Heart right ventricle (tissue), 16 donors: ENCODE results near the gene CCDC142. TPM values are rescaled to one million over a fixed set of nuclear protein-coding genes. Genes with fewer than 3 reads are reported as not detected.
"Not testable (repeated sequence)": the region's sequence is repeated elsewhere in the genome, so short reads cannot be mapped to it uniquely, and the experiment has no call there.

Experiments used
- ATAC-seq, 8 donors: fragments of 200-7000 bp; cut with Tn5 transposase; one replicate each; pipeline ENCODE4 v1.9.1; 2020; ENCODE audit warnings: mild to moderate bottlenecking in 8 of 8, moderate library complexity in 8 of 8, moderate number of reproducible peaks in 1 of 8
- DNase-seq, 2 donors: peaks; one replicate each; pipeline ENCODE4 v3.0.0-alpha.2; 2020
- H3K27ac ChIP-seq, 10 donors: fragments of 200-600 bp; sonication (generic) in 2 of 10; one replicate each; pipeline versions ENCODE4 v1.5.0 to v1.8.0; 2020 to 2022; ENCODE audit warnings: mild to moderate bottlenecking in 3 of 10
- H3K27me3 ChIP-seq, 7 donors: fragments of 200-600 bp; one replicate each; pipeline ENCODE4 v1.8.0; 2021 to 2022; ENCODE audit warnings: mild to moderate bottlenecking in 2 of 7
- H3K36me3 ChIP-seq, 9 donors: fragments of 200-600 bp; sonication (generic) in 1 of 9; one replicate each; pipeline versions ENCODE4 v1.5.0 to v1.8.0; 2020 to 2022; ENCODE audit warnings: mild to moderate bottlenecking in 2 of 9
- H3K4me1 ChIP-seq, 9 donors: fragments of 200-600 bp; sonication (generic) in 1 of 9; one replicate each; pipeline versions ENCODE4 v1.5.0 to v1.8.0; 2020 to 2022; ENCODE audit warnings: mild to moderate bottlenecking in 4 of 9
- H3K4me3 ChIP-seq, 10 donors: fragments of 200-600 bp; sonication (generic) in 2 of 10; one replicate each; pipeline versions ENCODE4 v1.5.0 to v1.8.0; 2020 to 2022; ENCODE audit warnings: mild to moderate bottlenecking in 7 of 10, moderate library complexity in 2 of 10
- H3K9me3 ChIP-seq, 11 donors: fragments of 200-600 bp in 10 of 11; sonication (generic) in 2 of 11; one replicate each; pipeline versions ENCODE4 v1.5.0 to v1.8.0; 2013 to 2022; ENCODE audit warnings: mild to moderate bottlenecking in 2 of 11, control low read depth in 1 of 11, moderate library complexity in 1 of 11
- WGBS, 2 donors: extraction: QIAGEN DNeasy Blood & Tissue Kit; methylation state at CpG; one replicate each; pipeline ENCODE4 v1.1.7; 2013; ENCODE audit warnings: inconsistent platforms in 1 of 2; 5-methylcytosine and 5-hydroxymethylcytosine counted together
- intact Hi-C, 10 donors: fragments of 100-400 bp; cut with DNase I; formaldehyde crosslinking; loops; one replicate each; pipeline versions ENCODE4 v1.11.1 to v1.14.2; 2022
- polyA plus RNA-seq, 2 donors: library from polyadenylated mRNA; stranded (reverse); fragments of 200-250 nt; gene quantifications; one replicate each; pipeline ENCODE4 v1.2.3, GENCODE V29; 2013
- total RNA-seq, 10 donors: library from RNA; stranded (reverse); fragmentation: NEBNext Ultra II Directional in 3 of 10; extraction: Animal tissue kit (Norgen Biotek cat#: 25700) in 3 of 10; gene quantifications; one replicate each; pipeline versions ENCODE4 v1.2.1 to v1.2.4, GENCODE V29; 2021 to 2023
- TF ChIP-seq, protein P1 (sequence below), 9 donors: fragments of 200-600 bp; sonication (generic) in 2 of 9; IDR thresholded peaks; one replicate each; pipeline versions ENCODE4 v1.5.0 to v1.8.0; 2021 to 2022; ENCODE audit warnings: antibody characterized with exemption in 9 of 9, mild to moderate bottlenecking in 5 of 9, moderate library complexity in 1 of 9
- donor health status: Arrhythmogenic right ventricular cardiomyopathy.
- donor health status: ischemic (EF 13 %, LVEDD 7.1; RV severe dilation, severe dysfunction).
- donor health status: healthy with polysubstance abuse.
- donor health status: DM: no; HTN: yes; CAD: no.
- donor health status: DM: no; HTN: no; CAD: no.
- donor health status: ischemic (EF 25% LVEDD 6.9; RV normal size, moderate dysfunction).
- donor health status: ischemic (EF 25% LVEDD 5.7; RV mildly dilated, moderate dysfunction).
- donor health status: healthy.
- donor health status: DM: yes; HTN: yes; CAD: no.
- donor health status: Ischemic cardiomyopathy.
- donor health status: ischemic (EF 35%, LVEDD 5.7; RV mildly dilated, moderate dysfunction).
- donor health status: nonischemic (EF 11% LVEDD 7.7; RV severe dilation, severe dysfunction).
- donor health status: DM: yes; HTN: yes; CAD: no.
- donor health status: PGD.
- donor health status: ischemic (EF 29% LVEDD 5.4; RV normal size, mild dysfunction).
- donor health status: nonischemic (EF 23%, LVEDD 6.1; RV moderate dilation, normal function).

CCDC142 gene
- total and polyA plus RNA-seq, 12 donors, result 2.3 to 13.2 (median 5.5) TPM

DNA sequence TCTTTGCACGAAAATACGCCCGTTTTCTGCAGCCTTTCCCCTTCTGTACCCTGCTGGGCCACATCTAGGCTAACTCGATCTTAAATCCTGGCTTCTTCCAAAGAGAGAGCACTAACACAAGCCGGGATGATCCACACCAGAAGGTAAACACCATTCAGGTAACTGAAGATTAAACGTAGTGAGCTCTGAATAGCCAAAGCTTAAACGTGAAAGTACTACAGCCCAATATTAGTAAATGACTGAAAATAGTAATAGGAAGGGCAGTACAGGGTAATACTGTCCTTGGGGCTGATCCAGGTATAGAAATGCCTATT lies 9.9 kb downstream of the CCDC142 start:
- H3K27me3 ChIP-seq, result no peaks in the 10 kb centered on the region
- WGBS, 2 donors, result 16% methylated on average over 7 of the region's 7 CpGs
- intact Hi-C loops, result loop anchor here in 2 of 10 donors (1.0 to 5.0 kb wide), 3 partner anchors 15 to 56 kb away; partner anchors contain the start of genes INO80B (in 1 of the 2) and WBP1 (in 1 of the 2)
- H3K9me3 ChIP-seq, result no peaks in the 10 kb centered on the region
- H3K36me3 ChIP-seq, result peaks cover 0 to 48% (median 13%) of the 10 kb centered on the region in 9 donors
- TF ChIP-seq, protein P1, sequence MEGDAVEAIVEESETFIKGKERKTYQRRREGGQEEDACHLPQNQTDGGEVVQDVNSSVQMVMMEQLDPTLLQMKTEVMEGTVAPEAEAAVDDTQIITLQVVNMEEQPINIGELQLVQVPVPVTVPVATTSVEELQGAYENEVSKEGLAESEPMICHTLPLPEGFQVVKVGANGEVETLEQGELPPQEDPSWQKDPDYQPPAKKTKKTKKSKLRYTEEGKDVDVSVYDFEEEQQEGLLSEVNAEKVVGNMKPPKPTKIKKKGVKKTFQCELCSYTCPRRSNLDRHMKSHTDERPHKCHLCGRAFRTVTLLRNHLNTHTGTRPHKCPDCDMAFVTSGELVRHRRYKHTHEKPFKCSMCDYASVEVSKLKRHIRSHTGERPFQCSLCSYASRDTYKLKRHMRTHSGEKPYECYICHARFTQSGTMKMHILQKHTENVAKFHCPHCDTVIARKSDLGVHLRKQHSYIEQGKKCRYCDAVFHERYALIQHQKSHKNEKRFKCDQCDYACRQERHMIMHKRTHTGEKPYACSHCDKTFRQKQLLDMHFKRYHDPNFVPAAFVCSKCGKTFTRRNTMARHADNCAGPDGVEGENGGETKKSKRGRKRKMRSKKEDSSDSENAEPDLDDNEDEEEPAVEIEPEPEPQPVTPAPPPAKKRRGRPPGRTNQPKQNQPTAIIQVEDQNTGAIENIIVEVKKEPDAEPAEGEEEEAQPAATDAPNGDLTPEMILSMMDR (IDR thresholded peaks at IDR 0.05), result no peak
- H3K27ac ChIP-seq, result peak overlapping the region; percentile 50 to 95 (median 88)
- peaks cover 5 to 39% (median 25%) of the 10 kb centered on the region in 9 donors for H3K4me1 ChIP-seq
- ATAC-seq (peak in 5 of 8 donors; percentile 1 to 23 (median 13)), DNase-seq (no peak)
- peak overlapping the region; percentile 46 to 87 (median 80) for H3K4me3 ChIP-seq

DNA sequence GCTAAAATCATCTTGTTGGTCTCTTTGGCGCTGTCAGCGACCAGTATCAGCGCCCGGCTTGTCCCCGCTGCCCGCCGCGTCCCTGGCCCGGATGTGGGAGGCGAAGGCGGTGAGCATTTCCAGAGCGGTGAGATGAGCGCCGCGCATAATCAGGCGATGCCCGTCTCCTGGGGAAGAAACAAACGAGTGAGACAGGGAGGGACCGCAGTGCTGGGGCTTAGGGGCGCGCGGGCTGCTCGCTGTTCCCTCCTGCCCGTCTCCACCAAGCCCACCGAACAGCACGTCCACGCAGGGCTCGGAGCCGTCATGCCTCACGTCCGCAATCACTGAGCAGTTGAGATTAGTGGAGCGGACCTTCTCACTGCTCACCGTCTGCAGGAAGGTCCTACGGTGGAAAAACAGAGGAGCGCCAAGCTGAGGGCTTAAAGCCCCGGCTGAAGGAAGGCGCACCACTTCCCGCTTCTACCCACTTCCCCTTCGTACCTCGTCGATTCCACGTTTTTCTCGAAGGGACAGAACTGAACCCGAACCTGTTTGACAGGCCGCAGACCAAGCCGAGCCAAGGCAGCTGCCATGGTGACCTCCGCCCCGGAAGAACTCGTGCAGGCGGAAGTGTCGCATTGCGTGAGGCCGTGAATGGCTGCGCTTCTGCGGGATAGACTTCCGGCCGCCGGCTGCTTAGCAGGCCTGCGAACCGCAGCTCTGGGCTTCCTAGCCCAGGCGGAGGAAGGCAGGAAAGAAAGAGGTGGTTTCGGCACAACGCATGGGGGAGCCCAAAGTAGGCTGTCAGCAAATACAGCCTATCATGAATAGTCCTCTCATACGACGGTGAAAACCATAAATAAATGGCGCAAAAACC lies 10.5 kb downstream of the CCDC142 start, which contains the start of gene MRPL53:
TSS of gene MRPL53 (minus strand) at position 595 of the 859 bp plus-strand sequence. CDS start at position 575, 20 bp downstream.
- peak within 1 kb of the TSS; percentile 46 to 87 (median 80) for H3K4me3 ChIP-seq
- DNase-seq, result peak; percentile 96
- H3K4me1 ChIP-seq, result peaks cover 5 to 36% (median 25%) of the 10 kb centered on the region in 9 donors
- peak within 1 kb of the TSS; percentile 50 to 95 (median 88) for H3K27ac ChIP-seq
- intact Hi-C loops, result loop anchor here in 2 of 10 donors (1.0 to 5.0 kb wide), 3 partner anchors 14 to 55 kb away; partner anchors contain the start of genes INO80B (in 1 of the 2) and WBP1 (in 1 of the 2)
- peaks cover 0 to 42% (median 13%) of the 10 kb centered on the region in 9 donors for H3K36me3 ChIP-seq
- no peaks in the 10 kb centered on the region for H3K27me3 ChIP-seq
- TF ChIP-seq, protein P1 (IDR thresholded peaks at IDR 0.05), result no peak
- 1% methylated on average over 66 of the region's 66 CpGs for WGBS, 2 donors
- H3K9me3 ChIP-seq, result no peaks in the 10 kb centered on the region
- ATAC-seq, result peak; percentile 91 to 98 (median 97)

DNA sequence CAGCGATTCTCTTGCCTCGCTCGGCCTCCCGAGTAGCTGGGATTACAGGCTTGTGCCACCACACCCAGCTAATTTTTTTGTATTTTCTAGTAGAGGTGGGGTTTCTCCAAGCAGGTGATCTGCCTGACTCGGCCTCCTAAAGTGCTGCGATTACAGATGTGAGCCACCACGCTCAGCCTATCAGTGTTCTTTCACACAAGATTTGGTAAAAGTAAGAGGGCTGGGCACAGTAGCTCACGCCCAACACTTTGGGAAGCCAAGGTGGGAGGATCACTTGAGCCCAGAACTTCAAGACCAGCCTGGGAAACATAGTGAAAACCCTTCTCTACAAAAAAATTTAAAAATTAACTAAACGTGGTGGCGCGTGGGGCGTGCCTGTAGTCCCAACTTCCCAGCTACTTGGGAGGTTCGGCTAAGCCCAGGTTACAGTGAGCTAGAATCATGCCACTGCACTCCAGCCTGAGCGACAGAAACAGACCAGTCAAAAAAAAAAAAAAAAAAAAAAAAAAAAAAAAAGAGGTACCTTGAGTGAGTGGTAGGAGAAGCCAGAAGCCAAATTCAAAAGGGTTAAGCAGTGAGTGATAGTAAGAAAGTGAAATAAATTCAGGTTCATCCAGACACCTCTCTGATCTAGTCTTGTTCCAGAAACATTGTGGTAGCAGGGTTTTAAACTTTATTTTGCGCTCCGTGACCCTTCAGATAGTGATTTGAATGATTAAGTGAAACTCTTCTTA lies 11.3 kb downstream of the CCDC142 start:
- Histone ChIP-seq H3K9me3 (no peaks in the 10 kb centered on the region), H3K36me3 (peaks cover 0 to 34% (median 13%) of the 10 kb centered on the region in 9 donors), H3K4me1 (peaks cover 5 to 34% (median 25%) of the 10 kb centered on the region in 9 donors), H3K27me3 (no peaks in the 10 kb centered on the region), H3K4me3 (peak overlapping the region; percentile 46 to 87 (median 80)), H3K27ac (peak overlapping the region; percentile 50 to 95 (median 88))
- WGBS, 2 donors, result 58 to 62% methylated on average over 16 of the region's 16 CpGs
- ATAC-seq (peak in 1 of 8 donors; percentile 5), DNase-seq (no peak)
- intact Hi-C loops, result loop anchor here in 2 of 10 donors (1.0 to 5.0 kb wide), 3 partner anchors 13 to 54 kb away; partner anchors contain the start of genes INO80B (in 1 of the 2) and WBP1 (in 1 of the 2)
- TF ChIP-seq, protein P1 (IDR thresholded peaks at IDR 0.05), result no peak

DNA sequence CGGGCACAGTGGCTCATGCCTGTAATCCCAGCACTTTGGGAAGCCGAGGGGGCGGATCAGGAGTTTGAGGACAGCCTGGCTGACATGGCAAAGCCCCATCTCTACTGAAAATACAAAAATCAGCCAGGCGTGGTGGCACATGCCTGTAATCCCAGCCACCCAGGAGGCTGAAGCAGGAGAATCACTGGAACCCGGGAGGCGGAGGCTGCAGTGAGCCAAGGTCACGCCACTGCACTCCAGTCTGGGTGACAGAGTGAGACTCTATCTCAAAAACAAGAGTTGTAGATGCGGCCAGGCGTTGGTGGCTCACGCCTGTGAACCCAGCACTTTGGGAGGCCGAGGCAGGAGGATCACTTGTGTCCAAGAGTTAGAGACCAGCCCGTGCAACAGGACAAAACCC lies 12.1 kb downstream of the CCDC142 start:
- peaks cover 5 to 41% (median 29%) of the 10 kb centered on the region in 9 donors for H3K4me1 ChIP-seq
- H3K27ac ChIP-seq, result peak overlapping the region in 1 of 10 donors; percentile 93
- ATAC-seq, H3K9me3 ChIP-seq, DNase-seq, H3K4me3 ChIP-seq, H3K27me3 ChIP-seq: not testable (repeated sequence)
- peaks cover 0 to 30% (median 13%) of the 10 kb centered on the region in 9 donors for H3K36me3 ChIP-seq
- WGBS, 2 donors, result 95% methylated on average over 12 of the region's 12 CpGs
- intact Hi-C loops, result loop anchor here in 1 of 10 donors (5.0 kb wide), 1 partner anchor 53 kb away; no protein-coding TSS in a partner anchor
